A673 (cell line): Measurements from ENCODE around the gene USP16.

Experiments used
- EZH2 ChIP-seq: fragments of 200-600 bp; sonication (generic); IDR thresholded peaks from 2 replicates; pipeline ENCODE4 v1.6.1; 2017; ENCODE audit warnings: borderline replicate concordance, low read depth, mild to moderate bottlenecking, mixed read lengths, antibody characterized with exemption, low read length; ENCODE audit not compliant: poor library complexity, severe bottlenecking
- TF ChIP-seq, protein P1 (sequence below): fragments of 300-800, 200-600 bp; sonication (generic); conservative IDR thresholded peaks from 2 replicates; pipeline ENCODE4 v1.5.1; 2017; ENCODE audit warnings: low read depth, mild to moderate bottlenecking, antibody characterized with exemption, low read length, moderate library complexity, mixed read lengths

DNA sequence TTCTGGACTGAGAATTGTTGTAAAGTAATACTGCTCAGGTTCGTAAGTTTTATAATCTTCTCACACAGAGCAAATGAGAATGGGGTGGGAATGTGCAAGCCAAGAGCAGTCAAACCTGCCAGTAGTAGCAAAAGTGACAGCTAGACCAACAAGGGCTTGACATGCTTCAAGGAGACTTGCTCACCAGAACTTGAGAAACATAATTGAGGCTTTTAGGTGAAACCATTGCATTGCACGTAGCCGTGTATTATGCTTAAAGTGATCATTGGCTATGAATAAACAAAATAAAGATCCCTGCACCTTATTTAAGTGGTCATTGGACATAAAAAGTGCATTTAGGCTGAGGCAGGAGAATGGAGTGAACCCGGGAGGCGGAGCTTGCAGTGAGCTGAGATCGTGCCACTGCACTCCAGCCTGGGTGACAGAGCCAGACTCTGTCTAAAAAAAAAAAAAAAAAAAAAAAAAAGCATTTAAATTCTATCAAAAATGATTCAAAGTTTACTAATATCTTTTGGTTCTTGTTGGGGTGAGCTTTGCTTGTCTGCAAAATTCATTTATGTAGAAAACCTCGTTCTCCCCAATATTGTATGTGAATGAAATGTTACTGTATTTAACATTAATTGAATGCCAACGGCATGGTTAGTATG lies 60.8 kb downstream of the USP16 start:
- TF ChIP-seq EZH2 = no peak
- TF ChIP-seq, protein P1, sequence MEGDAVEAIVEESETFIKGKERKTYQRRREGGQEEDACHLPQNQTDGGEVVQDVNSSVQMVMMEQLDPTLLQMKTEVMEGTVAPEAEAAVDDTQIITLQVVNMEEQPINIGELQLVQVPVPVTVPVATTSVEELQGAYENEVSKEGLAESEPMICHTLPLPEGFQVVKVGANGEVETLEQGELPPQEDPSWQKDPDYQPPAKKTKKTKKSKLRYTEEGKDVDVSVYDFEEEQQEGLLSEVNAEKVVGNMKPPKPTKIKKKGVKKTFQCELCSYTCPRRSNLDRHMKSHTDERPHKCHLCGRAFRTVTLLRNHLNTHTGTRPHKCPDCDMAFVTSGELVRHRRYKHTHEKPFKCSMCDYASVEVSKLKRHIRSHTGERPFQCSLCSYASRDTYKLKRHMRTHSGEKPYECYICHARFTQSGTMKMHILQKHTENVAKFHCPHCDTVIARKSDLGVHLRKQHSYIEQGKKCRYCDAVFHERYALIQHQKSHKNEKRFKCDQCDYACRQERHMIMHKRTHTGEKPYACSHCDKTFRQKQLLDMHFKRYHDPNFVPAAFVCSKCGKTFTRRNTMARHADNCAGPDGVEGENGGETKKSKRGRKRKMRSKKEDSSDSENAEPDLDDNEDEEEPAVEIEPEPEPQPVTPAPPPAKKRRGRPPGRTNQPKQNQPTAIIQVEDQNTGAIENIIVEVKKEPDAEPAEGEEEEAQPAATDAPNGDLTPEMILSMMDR = no peak
